Effector memory CD8-positive, alpha-beta T cell (primary cell): ENCODE results near the gene DLGAP4.
"Not testable (repeated sequence)": the region's sequence is repeated elsewhere in the genome, so short reads cannot be mapped to it uniquely, and the experiment has no call there.

Experiments used
- ATAC-seq: fragments of 150-1000 bp; cut with Tn5 transposase; replicated peaks from 2 replicates; pipeline ENCODE4 v1.10.0; 2021; ENCODE audit warnings: mild to moderate bottlenecking, moderate library complexity
- DNase-seq, 3 experiments: peaks; one replicate each; pipeline ENCODE4 v3.0.0; 2021
- H3K27ac Mint-ChIP-seq, 2 donors: one replicate each; pipeline ENCODE4 v1.8.0; 2022; ENCODE audit warnings: mild to moderate bottlenecking in 2 of 2, mixed read lengths in 2 of 2, moderate library complexity in 2 of 2
- H3K27me3 Mint-ChIP-seq, 2 donors: one replicate each; pipeline ENCODE4 v1.8.0; 2022; ENCODE audit warnings: mixed read lengths in 2 of 2
- H3K36me3 Mint-ChIP-seq: one replicate; pipeline ENCODE4 v1.8.0; 2022; ENCODE audit warnings: mild to moderate bottlenecking, moderate library complexity, mixed read lengths; ENCODE audit not compliant: insufficient read depth
- H3K4me1 Mint-ChIP-seq, 2 donors: one replicate each; pipeline ENCODE4 v1.8.0; 2022; ENCODE audit warnings: low read depth in 2 of 2, mixed read lengths in 2 of 2
- H3K4me3 Mint-ChIP-seq, 2 donors: one replicate each; pipeline ENCODE4 v1.8.0; 2022; ENCODE audit warnings: mild to moderate bottlenecking in 2 of 2, mixed read lengths in 2 of 2, moderate library complexity in 2 of 2
- H3K9me3 Mint-ChIP-seq, 2 donors: one replicate each; pipeline ENCODE4 v1.8.0; 2022; ENCODE audit warnings: mixed read lengths in 2 of 2

The DLGAP4 gene

DNA sequence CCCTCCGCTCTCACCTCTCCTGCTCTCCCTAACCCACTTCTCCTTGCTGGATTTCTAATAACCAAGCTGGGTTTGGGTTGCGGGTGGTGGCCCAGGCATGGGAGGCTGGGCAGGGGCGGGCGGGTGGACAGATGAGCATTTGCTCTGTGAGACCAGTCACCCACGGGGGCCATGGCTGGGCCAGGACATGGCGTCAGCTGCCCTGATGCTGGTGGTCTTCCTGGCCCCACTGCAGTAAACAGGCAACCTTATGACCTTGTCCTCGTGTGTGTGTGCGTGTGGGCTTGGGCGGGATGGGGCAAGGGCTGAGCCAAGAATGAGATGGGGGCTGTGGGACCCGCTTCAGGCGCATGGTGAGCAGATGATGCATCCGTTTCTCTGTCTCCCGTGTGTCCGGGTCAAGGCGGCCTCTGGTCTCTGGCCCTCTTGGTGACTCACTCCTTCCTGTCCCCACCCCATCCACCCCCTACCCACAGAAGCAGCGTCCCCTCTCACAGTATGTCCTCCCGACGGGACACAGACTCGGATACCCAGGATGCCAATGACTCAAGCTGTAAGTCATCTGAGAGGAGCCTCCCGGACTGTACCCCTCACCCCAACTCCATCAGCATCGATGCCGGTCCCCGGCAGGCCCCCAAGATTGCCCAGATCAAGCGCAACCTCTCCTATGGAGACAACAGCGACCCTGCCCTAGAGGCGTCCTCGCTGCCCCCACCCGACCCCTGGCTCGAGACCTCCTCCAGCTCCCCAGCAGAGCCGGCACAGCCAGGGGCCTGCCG lies 193.8 kb downstream of the DLGAP4 start:
- Mint-ChIP-seq H3K9me3 (no peaks in the 10 kb centered on the region), H3K4me1 (peaks cover 0 to 5% of the 10 kb centered on the region in 2 donors), H3K27ac (no peak overlapping the region), H3K4me3 (no peak overlapping the region), H3K27me3 (no peaks in the 10 kb centered on the region), H3K36me3 (peaks cover 41% of the 10 kb centered on the region)
- ATAC-seq (no peak), DNase-seq (no peak)

DNA sequence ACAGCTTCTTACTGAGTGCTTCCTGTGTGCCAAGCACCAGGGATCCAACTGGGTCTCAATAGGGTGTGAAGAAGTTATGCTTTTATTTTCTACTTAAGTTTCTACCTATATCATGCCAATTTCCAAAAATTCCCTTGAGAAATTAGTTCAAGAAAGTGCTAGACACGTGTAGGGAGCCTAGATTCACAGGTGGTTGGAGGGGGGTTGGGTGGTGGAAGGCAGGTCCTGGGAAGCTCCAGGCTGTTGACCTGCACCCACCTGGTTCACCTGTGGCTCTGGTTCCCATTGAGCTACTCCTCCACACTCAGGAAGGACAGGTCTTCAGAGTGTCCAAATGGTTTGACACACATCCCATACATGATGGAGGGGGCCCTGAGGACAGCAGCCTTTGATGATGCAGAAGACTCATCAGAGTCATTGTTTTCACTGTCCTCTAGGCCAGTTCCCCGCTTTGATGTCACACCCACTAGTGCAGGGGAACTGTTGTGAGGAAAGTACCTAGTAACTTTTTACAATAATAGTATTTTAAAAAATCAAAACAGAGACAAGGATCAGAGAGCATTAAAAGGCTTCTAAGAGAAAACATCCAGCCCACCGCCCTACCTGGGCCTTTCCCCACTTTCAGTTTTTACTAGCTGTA lies 195.3 kb downstream of the DLGAP4 start:
- DNase-seq (no peak), ATAC-seq (no peak)
- Mint-ChIP-seq H3K4me1 (no peaks in the 10 kb centered on the region), H3K27ac (peak overlapping the region in 1 of 2 donors; percentile 83), H3K9me3 (no peaks in the 10 kb centered on the region), H3K36me3 (peaks cover 40% of the 10 kb centered on the region), H3K27me3 (no peaks in the 10 kb centered on the region), H3K4me3 (no peak overlapping the region)

DNA sequence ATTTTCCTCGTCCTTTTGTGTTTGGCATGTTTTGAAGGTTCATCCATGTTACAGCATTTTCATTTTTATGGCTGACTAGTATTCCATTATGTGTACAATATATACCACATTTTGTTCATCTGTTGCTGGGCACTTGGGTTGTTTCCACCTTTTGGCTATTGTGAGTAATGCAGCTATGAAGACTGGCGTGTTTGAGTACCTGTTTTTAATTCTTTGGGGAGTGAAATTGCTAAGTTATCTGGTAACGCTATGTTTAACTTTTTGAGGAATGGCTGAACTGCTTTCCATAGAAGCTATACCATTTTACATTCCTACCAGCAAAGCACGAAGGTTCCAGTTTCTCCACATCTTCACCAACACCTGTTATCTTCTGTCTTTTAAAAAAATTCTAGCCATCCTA lies 198.2 kb downstream of the DLGAP4 start:
- Mint-ChIP-seq H3K4me3 (no peak overlapping the region), H3K9me3 (no peaks in the 10 kb centered on the region), H3K4me1 (peaks cover 0 to 5% of the 10 kb centered on the region in 2 donors), H3K27ac (no peak overlapping the region), H3K36me3 (peaks cover 43% of the 10 kb centered on the region), H3K27me3 (no peaks in the 10 kb centered on the region)
- no peak for DNase-seq
- ATAC-seq, result no peak

DNA sequence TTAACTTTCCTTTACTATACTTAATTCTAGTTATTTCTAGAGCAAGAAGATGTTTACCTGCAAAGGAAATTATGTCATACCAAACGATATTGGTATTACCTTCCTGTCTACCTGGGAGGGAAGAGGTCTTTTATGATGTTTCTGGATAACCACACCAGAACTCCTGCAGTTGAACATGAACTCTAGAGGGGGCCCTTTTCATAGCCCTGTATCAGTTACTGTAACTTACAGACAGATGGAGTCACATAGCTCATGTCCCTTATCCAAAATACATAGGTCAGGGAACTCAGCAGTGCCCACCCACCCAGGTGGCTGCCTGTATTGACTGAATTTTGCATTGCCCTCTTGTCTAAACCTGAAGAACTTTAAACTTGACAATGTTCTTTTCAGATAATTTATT lies 200.1 kb downstream of the DLGAP4 start:
- Mint-ChIP-seq H3K4me1 (peaks cover 0 to 5% of the 10 kb centered on the region in 2 donors), H3K9me3 (no peaks in the 10 kb centered on the region), H3K27ac (no peak overlapping the region), H3K36me3 (peaks cover 38% of the 10 kb centered on the region), H3K4me3 (no peak overlapping the region), H3K27me3 (no peaks in the 10 kb centered on the region)
- peak; percentile 41 for ATAC-seq
- DNase-seq, result no peak

DNA sequence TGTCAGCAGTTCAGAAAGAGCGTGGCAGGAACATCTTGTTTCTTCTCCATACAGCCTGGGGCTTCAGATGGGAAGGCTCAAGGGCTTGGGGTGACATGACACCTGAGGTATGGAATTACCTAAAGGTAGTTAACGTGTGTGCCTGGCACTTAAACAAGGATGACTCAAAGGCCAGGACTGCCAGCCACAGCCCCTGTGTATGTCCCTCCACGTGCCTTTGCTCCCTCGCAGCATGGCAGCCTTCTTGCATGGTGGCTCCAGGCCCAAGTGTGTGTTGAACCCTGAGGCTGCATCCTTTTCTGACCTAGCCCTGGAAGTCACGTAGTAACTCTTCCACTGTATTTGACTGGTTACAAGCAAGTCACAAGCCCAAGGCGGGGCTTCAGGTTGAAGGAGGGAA lies 201.6 kb downstream of the DLGAP4 start:
- Mint-ChIP-seq H3K4me1 (peaks cover 4 to 8% of the 10 kb centered on the region in 2 donors), H3K4me3 (no peak overlapping the region), H3K9me3 (no peaks in the 10 kb centered on the region), H3K27ac (no peak overlapping the region), H3K36me3 (peaks cover 32% of the 10 kb centered on the region), H3K27me3 (no peaks in the 10 kb centered on the region)
- DNase-seq (no peak), ATAC-seq (no peak)

DNA sequence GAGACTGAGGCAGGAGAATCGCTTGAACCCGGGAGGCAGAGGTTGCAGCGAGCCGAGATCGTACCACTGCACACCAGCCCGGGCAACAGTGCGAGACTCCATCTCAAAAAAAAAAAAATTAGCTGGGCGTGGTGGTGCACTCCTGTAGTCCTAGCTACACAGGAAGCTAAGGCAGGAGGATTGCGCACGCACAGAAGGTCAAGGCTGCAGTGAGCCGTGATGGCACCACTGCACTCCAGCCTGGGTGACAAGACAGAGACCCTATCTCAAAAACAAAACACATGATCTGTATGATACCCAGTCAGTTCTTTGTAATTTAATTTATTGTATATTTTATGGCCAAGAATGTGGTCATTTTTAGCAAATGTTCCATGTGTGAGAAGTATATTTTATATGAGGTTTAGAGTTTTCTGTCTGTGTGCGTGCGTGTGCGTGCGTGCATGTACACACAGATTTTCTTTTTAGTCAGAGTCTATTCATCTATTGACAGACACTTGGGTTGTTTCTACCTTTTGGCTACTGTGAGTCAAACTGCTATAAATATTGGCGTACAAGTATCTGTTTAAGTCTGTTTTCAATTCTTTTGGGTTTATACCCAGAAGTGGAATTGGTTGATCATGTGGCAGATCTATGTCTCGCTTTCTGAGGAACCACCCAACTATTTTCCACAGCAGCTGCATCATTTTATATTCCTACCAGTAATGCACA lies 213.0 kb downstream of the DLGAP4 start:
- Mint-ChIP-seq H3K36me3 (peaks cover 29% of the 10 kb centered on the region), H3K4me1 (peaks cover 4 to 5% of the 10 kb centered on the region in 2 donors), H3K9me3 (no peaks in the 10 kb centered on the region), H3K4me3 (no peak overlapping the region), H3K27me3 (no peaks in the 10 kb centered on the region), H3K27ac (no peak overlapping the region)
- ATAC-seq (no peak), DNase-seq (no peak)

DNA sequence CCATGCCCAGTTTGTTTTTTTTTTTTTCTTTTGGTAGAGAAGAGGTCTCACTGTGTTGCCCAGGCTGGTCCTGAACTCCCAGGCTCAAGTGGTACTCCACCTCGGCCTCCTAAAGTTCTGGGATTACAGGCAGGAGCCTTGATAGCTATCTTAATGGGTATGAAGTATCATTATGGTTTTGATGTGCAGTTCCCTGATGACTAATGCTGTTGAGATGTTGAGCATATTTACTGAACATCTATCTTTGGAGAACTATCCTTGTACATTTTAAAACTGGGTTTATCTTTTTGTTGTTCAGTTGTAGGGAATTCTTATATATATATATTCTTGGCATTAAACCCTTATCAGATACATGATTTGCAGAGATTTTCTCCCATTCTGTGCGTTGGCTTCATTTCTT lies 213.8 kb downstream of the DLGAP4 start:
- Mint-ChIP-seq H3K4me1 (peaks cover 4% of the 10 kb centered on the region in 2 donors), H3K4me3 (no peak overlapping the region), H3K27me3 (no peaks in the 10 kb centered on the region), H3K9me3 (no peaks in the 10 kb centered on the region), H3K36me3 (peaks cover 37% of the 10 kb centered on the region), H3K27ac (peak overlapping the region in 1 of 2 donors; percentile 46)
- DNase-seq (no peak), ATAC-seq (no peak)

DNA sequence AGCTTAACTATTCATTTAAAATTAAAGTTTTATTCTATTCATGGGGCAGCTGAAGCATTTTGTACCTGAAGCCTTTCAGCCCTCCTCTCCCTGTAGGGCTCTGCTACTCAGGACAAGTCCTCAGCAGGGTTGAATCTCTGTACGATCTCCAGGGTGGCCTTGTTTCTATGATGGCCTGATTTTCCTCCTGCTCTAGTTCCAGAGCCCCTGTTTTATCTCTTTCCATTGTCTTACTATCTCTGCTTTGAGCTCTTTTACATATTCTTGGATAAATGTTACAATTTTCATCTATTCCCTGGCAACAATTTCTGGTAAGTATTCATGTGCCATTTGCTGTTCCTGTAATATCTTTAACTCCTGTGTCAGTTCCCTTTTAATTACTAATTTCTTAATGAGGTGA lies 215.4 kb downstream of the DLGAP4 start:
- no peaks in the 10 kb centered on the region for H3K27me3 Mint-ChIP-seq
- ATAC-seq, result no peak
- peak overlapping the region; percentile 17 to 65 for H3K27ac Mint-ChIP-seq
- peaks cover 4% of the 10 kb centered on the region in 2 donors for H3K4me1 Mint-ChIP-seq
- H3K9me3 Mint-ChIP-seq, result no peaks in the 10 kb centered on the region
- no peak overlapping the region for H3K4me3 Mint-ChIP-seq
- DNase-seq, result no peak
- H3K36me3 Mint-ChIP-seq, result peaks cover 47% of the 10 kb centered on the region

DNA sequence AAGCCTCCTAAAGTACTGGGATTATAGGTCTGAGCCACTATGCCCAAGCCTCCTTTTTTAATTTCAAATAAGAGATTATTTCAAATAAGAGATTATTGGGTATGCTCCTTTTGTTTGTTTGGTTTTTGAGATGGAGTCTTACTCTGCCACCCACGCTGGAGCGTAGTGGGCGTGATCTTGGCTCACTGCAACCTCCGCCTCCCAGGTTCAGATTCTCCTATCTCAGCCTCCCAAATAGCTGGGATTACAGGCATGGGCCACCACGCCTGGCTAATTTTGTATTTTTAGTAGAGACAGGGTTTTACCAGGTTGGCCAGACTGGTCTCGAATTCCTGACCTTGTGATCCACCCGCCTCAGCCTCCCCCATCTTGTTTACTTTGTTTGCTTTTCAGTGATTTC lies 216.3 kb downstream of the DLGAP4 start:
- Mint-ChIP-seq H3K27ac (peak overlapping the region; percentile 17 to 65), H3K36me3 (peaks cover 54% of the 10 kb centered on the region)
- not testable (repeated sequence) for DNase-seq, H3K27me3 Mint-ChIP-seq, H3K4me3 Mint-ChIP-seq, ATAC-seq, H3K9me3 Mint-ChIP-seq, H3K4me1 Mint-ChIP-seq

DNA sequence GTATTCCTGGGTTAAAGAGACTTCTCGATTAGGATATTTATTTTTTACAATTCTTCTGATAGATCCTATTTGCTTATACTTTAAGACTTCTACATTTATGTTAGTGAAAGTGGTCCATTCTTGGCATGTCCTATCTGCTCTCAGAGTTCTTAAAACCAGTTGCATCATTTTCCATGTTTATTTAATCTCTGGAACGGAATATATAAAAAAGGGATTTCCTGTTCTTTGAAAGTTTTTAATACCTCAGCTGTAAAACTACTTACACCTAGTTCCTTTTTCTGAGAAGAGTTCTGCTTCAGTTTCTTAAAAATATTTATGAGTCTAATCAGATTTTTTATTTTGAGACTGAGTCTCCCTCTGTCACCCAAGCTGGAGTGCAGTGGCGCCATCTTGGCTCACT lies 217.2 kb downstream of the DLGAP4 start:
- Mint-ChIP-seq H3K27me3 (no peaks in the 10 kb centered on the region), H3K9me3 (no peaks in the 10 kb centered on the region), H3K4me3 (no peak overlapping the region), H3K27ac (peak overlapping the region in 1 of 2 donors; percentile 44), H3K36me3 (peaks cover 56% of the 10 kb centered on the region), H3K4me1 (peaks cover 2 to 4% of the 10 kb centered on the region in 2 donors)
- DNase-seq (no peak), ATAC-seq (no peak)

DNA sequence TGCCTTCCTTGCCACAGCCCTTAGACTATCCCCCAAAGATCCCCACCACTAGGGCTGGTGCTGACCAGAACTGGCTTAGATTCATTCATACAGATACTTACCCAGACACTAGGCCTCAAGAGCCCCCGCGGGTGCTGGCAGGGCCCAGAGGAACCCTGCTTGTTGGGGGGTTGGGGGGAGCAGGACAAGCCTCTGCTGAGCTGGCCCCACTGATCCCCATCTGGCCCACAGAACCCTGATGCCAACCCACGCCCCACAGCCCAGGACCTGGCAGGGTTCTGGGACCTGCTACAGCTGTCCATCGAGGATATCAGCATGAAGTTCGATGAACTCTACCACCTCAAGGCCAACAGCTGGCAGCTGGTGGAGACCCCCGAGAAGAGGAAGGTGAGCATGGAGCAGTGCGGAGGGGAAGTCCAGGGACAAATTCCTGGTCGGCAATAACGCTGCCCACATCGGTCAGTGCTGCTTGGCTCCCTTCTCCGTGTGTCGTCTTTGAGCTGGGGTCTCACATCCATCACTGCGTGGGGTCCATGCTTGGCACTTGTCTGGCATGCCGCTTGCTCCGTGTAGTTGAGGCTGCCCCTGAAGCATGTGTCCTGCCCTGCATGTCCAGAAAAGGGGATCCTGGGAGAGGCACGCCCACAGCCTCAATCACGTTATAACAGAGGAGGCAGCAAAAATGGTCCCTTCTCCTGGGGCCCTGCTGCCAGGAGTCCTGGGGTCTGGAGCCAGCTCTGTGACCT lies 219.7 kb downstream of the DLGAP4 start:
- Mint-ChIP-seq H3K4me3 (no peak overlapping the region), H3K27me3 (no peaks in the 10 kb centered on the region), H3K27ac (peak overlapping the region in 1 of 2 donors; percentile 59), H3K4me1 (peaks cover 0 to 2% of the 10 kb centered on the region in 2 donors), H3K9me3 (no peaks in the 10 kb centered on the region), H3K36me3 (peaks cover 50% of the 10 kb centered on the region)
- DNase-seq (no peak), ATAC-seq (no peak)

DNA sequence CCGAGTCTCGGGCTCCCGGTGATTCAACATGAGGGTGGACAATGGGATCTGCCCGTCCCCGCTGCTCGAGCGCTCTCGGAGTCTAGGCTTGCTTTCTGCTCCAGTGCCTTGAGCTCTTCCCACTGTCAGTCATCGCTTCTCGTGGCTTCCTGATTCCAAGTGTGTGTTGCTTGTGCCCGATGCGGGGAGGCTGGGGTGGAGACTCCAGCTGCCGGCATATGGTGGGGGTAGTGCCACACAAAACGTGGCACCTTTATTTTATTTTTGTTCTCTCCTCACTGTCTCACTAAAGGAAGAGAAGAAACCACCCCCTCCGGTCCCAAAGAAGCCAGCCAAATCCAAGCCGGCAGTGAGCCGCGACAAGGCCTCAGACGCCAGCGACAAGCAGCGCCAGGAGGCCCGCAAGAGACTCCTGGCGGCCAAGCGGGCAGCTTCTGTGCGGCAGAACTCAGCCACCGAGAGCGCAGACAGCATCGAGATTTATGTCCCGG lies 220.4 kb downstream of the DLGAP4 start:
- DNase-seq, result no peak
- Mint-ChIP-seq H3K27ac (peak overlapping the region in 1 of 2 donors; percentile 59), H3K4me3 (no peak overlapping the region), H3K4me1 (peaks cover 0 to 2% of the 10 kb centered on the region in 2 donors), H3K9me3 (no peaks in the 10 kb centered on the region), H3K36me3 (peaks cover 50% of the 10 kb centered on the region), H3K27me3 (no peaks in the 10 kb centered on the region)
- no peak for ATAC-seq
